ENCODE data around the gene GRP. TPM values are rescaled to one million over a fixed set of nuclear protein-coding genes. Genes with fewer than 3 reads are reported as not detected.

GRP gene
- total RNA-seq, 1 donor from 2014 or later = not detected

DNA sequence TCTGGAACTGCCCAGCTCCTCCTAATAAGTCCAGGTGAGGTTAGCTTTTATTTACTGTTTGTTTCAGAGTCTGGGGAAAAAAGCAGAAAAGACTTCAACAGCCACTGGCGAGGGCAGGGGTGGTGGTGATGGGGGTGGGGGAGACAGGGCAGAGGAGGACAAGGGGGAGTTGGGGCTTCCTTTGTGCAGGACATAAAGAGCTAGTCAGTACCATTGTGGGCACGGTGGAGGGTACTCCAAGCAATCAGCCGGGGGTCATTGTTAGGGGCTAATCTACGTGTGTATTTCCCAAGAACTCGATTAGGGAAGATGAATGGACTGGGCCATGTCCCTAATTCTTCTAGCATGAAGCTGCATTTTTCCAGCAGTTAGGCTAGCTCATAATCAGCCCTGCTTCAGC, 56.1 kb downstream of the GRP start:
- Mint-ChIP-seq H3K27me3 (peaks cover 66% of the 10 kb centered on the region), H3K36me3 (ENCODE audit: low read depth) (no peaks in the 10 kb centered on the region), H3K4me1 (peaks cover 13% of the 10 kb centered on the region), H3K4me3 (no peak overlapping the region), H3K27ac (no peak overlapping the region), H3K9me3 (no peaks in the 10 kb centered on the region)
- ATAC-seq (ENCODE audit: low read depth) = no peak
- intact Hi-C loops (cut with micrococcal nuclease) = no loop called here
- CTCF ChIA-PET = no interaction called here
- DNase-seq = no peak
- POLR2A ChIA-PET = no interaction called here
- no peak for TF ChIP-seq CTCF (IDR thresholded peaks at IDR 0.05)

GRCh38 chr18:59278793-59279192, 58.8 kb downstream of the GRP start:
- intact Hi-C loops (cut with micrococcal nuclease) = no loop called here
- no peak overlapping the region for H3K27ac Mint-ChIP-seq
- H3K9me3 Mint-ChIP-seq = no peaks in the 10 kb centered on the region
- ChIA-PET CTCF (no interaction called here), POLR2A (no interaction called here)
- no peak for ATAC-seq (ENCODE audit: low read depth)
- TF ChIP-seq CTCF (IDR thresholded peaks at IDR 0.05) = no peak
- DNase-seq = no peak
- H3K4me3 Mint-ChIP-seq = no peak overlapping the region
- peaks cover 66% of the 10 kb centered on the region for H3K27me3 Mint-ChIP-seq
- H3K36me3 Mint-ChIP-seq (ENCODE audit: low read depth) = no peaks in the 10 kb centered on the region
- H3K4me1 Mint-ChIP-seq = peaks cover 2% of the 10 kb centered on the region

DNA sequence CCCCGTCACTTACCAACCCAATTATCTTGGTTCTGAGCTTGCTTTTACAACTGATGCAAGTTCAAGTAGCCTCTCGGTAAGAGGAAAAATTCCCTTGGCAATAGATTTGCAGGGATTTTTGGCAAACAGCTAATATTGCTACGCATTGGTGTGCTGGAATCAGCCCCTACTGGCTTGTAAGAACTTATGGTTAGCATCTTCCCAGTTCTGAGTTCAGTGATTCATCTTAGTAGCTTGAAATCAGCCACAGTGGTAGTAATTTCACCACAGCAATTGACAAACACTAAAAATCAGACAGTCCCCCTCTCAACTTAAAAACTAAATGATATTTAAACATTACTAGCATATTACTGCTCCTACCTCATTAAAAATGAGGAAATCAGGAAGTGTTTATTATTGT, 59.2 kb downstream of the GRP start:
- Mint-ChIP-seq H3K9me3 (no peaks in the 10 kb centered on the region), H3K4me3 (no peak overlapping the region), H3K27me3 (peaks cover 64% of the 10 kb centered on the region), H3K4me1 (no peaks in the 10 kb centered on the region), H3K27ac (no peak overlapping the region), H3K36me3 (ENCODE audit: low read depth) (no peaks in the 10 kb centered on the region)
- intact Hi-C loops (cut with micrococcal nuclease) = no loop called here
- DNase-seq (no peak), ATAC-seq (ENCODE audit: low read depth) (no peak)
- no peak for TF ChIP-seq CTCF (IDR thresholded peaks at IDR 0.05)
- CTCF ChIA-PET = no interaction called here
- POLR2A ChIA-PET = no interaction called here

DNA sequence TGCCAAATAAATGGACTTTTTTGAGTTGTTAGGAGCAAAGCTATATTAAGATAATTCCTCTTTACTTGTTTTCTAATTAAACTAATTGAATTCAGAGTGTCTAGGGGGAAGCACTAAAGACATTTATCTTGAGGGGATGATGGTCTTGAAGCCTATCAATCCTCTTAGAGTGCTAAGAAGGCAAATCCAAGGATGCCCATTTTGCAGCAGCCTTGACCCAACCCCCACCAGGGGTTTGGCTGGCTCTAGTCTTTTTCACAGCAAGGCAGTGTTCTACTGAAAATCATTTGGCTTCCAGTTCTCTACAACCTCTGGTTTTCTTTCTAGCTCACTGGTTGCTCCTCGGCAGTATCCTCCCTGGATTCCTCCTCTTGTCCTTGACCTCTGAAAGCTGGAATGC, 59.8 kb downstream of the GRP start:
- Mint-ChIP-seq H3K36me3 (ENCODE audit: low read depth) (no peaks in the 10 kb centered on the region), H3K27ac (no peak overlapping the region), H3K4me3 (no peak overlapping the region), H3K4me1 (no peaks in the 10 kb centered on the region), H3K27me3 (peaks cover 63% of the 10 kb centered on the region), H3K9me3 (no peaks in the 10 kb centered on the region)
- intact Hi-C loops (cut with micrococcal nuclease) = no loop called here
- ChIA-PET CTCF (no interaction called here), POLR2A (no interaction called here)
- DNase-seq (no peak), ATAC-seq (ENCODE audit: low read depth) (no peak)
- no peak for TF ChIP-seq CTCF (IDR thresholded peaks at IDR 0.05)

Other genes with a start within 250 kb of the GRP start
- gene SEC11C, start 80.3 kb upstream of the GRP start, total RNA-seq = 112 and 126 TPM in 2 replicates
- gene RAX, start 53.3 kb downstream of the GRP start, total RNA-seq = not detected in 2 replicates
- not detected in 2 replicates for gene CPLX4, start 98.5 kb downstream of the GRP start, total RNA-seq
- 33.5 and 40.3 TPM in 2 replicates for gene LMAN1, start 139.1 kb downstream of the GRP start, total RNA-seq